Activated naive CD4-positive, alpha-beta T cell treated with anti-CD3 and anti-CD28 coated beads, Interleukin-2, amount 50 U/mL, for 16 hours (primary cell): ENCODE data around the gene GBF1.
"Not testable (repeated sequence)": the region's sequence is repeated elsewhere in the genome, so short reads cannot be mapped to it uniquely, and the experiment has no call there.

Experiments used
- DNase-seq: peaks from one replicate; pipeline ENCODE4 v3.0.0-alpha.2; 2020

The GBF1 gene

DNA sequence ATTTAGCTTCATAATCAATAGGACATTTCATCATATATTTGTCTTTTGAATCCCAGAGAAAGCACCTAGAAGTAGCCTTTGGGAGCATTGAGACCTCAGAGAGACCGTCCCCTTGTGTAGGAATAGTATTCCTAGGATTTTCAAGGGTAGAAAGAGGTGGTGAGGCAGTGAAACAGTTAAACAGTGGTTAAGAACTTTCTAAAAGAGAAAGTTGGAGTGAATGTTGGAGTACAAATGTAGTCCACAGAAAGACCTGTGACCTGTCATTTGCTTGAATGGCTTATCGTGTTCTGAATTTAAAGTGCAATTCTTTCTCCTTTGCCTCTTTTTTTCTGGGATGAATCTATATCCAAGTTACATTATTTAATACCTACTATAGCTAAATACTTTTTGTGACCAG is 30.0 kb downstream of the GBF1 start:
- DNase-seq = no peak

DNA sequence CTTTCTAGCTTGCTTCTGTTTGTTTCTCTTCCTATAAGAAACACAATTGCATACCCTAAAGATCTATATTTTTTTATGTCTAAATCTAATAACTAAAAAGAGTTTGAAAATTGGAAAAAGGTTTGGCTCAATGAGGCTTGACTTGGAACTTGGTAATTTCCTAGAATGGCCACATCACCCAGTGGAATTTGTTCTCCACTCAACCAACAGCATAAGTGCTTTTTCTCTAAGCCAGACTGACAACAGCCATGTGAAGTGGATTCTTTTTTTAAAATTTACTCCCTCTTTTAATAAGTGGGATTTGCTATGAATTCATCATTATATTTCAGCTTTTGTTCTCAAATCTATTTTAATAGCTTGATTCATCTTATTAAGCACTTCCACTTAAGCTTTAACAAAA is 33.8 kb downstream of the GBF1 start:
- DNase-seq = no peak

DNA sequence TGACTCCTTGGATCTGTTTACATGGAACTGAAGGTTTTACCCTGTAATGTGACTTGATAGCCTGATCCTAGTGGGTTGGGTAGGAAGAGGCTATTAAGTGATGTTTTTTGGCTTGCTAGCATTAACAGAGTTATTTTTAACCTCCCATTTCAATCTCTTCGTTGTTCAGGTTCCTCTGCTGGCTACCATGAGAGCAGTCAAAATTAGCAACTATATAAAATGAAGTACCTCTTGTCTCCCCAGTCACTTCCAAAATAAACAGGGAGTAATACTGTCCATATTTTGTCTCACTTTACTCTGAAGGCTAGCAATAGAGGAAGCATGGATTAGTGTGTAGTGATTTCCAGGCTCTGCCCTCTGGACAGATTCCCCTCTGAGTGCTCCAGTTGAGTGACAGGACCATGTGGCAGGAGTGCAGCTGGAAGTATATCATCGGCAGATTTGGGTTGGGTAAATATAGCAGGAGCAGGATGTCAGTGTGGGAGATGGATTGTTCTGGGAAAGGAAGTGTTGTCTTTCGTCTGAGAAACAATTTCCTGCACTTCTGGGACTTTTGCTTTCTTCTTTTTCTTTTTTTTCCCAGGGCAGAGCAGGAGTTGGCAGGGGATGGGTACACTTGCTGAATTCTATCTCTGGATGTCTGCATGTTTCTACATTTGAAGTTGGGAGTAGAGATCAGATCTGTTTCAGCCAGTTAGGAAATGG is 35.2 kb downstream of the GBF1 start:
- no peak for DNase-seq

DNA sequence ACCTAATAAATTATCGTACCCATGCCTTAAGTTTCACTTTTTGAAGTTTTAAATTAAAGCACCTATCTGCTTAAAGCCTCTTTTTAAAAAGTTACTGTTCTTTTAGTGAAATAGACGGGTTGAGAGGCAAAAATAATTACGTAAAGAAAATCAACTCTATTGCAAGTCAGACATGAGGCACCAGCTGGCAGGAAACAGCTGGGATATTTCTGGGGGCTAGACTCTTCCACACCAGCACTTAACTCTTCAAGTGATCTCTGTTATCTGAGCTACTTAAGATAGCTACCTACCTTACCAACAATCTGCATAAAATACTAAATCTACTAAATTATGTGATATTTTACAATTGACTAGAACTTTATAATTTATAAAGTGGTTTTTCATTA is 35.8 kb downstream of the GBF1 start:
- DNase-seq = no peak

DNA sequence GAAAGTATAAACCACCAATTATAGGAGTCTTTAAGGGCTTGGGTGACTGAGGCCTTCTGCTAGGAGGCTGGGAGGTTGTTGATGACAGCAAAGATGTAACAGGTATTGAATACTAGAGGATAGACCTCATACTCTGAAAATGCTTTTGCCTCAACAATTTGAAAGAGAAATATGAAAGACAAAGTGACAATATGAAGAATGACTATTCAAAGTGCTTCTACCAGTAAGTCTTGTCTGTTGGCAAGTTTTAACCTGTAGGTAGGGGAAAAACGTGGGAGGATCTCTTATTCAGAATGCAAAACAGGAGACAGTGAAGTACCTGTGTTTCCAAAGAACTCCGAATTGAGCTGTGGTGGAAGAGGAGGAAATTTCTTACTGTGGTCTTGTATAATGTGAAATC is 38.2 kb downstream of the GBF1 start:
- no peak for DNase-seq

DNA sequence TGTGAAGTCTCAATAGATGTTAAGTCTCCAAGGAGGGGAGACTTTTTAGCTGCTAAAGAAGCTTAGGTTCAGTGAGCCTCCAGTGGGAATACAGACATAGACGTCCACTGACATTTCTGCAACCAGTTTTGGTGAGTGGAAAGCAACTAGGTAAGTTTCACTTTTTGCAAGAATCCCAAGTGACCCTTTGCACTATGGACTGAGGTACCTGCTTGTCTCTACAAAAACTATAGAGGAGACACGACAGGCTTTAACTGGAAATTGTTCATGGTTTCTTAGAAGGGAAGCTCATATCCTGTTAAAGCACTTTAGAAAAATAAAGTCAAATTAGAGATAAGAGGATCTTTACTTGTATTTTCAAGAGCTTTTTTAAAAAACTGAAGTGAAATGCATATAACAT is 38.6 kb downstream of the GBF1 start:
- no peak for DNase-seq

DNA sequence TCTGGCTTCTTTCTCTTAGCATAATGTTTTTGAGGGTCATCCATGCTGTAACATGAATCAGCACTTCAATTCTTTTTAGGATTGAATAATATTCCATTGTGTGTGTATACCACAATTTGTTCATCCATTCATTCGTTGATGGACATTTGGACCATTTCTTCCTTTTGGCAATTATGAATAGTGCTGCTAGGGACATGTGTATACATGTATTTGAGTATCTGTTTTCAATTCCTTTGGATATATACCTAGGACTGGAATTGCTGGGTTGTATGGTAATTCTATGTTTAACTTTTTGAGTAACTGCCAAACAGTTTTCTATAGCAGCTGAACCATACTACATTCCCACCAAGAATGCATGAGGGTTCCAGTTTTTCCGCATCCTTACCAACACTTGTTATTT is 39.2 kb downstream of the GBF1 start:
- DNase-seq = no peak

DNA sequence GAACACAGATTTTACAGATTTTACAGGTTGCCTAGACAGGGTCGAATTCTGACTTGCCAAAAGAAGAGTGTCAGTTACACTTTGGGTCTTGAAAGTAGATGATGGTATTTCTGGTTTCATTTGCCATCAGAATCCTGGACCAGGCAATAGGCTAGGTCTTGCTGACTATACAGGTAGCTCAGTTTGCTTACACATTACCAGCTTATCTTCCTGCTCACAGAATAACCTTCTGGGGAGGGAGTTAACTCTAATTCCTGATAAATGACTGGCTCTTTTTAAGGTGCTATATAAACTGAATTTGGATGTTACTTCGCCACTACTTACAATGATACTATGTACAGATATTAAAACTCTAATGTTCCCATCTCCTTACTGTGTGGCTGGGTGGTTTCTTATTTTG is 39.8 kb downstream of the GBF1 start:
- DNase-seq = no peak

DNA sequence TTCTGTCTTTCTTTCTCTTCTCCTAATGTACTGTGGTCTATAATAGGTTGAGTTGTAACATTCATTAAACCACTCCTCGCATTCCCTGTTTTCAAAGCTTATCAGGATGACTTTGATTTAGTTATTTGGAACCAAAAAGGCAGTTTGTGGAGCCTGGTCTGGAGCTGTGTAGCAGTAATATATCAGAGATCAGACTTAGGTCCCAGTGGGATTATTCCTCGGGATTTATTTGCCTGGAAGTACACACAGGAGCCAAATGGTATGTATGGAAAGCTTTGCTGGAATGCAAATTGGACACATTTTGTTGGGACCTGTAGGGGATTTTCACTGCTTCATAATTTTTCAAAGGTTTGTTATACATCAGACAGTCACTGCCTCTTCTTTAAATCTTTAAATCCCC is 40.9 kb downstream of the GBF1 start:
- DNase-seq = no peak

DNA sequence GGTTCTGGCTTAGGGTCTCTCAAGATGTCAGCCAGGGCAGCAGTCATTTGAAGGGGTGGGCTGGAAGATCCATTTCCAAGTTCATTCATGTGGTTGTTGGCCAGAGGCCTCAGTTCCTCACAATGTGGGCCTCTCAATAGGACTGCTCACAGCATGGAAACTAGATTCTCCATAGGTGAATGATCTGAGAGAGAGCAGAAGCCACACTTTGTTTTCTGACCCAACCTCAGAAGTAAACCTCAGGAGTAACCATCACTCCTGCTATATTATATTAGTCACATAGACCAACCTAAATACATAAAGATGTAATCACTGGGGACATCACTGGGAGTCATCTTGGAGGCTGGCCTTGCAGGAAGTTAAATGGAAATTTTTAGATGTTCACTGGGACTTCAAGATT is 42.2 kb downstream of the GBF1 start:
- no peak for DNase-seq

DNA sequence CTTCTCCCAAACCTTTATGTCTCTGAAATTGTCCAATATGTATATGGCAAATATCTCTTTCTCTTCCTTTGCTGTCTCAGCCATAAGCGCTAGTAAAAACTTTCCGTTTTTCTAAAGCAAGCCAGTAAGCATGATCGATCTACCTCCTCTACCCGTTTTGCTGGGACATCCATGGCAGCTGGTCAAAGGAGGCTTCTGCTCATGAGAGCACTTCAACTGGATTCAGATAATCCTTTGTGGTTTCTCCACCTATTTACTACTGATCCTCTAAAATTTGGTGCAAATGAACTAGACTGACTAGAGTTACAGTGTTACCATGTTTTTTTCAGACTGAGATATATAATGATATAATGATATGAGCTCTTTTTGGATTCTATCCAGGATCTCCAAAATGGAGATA is 42.7 kb downstream of the GBF1 start:
- DNase-seq = no peak

DNA sequence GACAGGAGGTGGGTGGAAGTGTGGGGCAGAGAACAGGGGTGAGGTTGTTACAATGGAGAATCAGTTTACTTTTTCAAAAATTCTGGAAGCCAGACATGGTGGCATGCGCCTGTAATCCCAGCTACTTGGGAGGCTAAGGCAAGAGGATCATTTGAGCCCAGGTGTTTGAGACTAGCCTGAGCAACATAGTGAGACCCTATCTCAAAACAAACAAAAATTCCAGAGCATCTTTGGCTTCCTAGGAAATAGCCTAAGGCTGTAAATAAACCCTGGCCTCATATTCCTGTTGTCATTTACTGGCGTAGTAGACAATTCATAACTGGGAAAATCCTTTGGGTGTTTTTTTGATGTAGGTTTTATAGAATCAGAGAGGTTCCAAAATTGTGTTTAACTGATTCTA is 44.0 kb downstream of the GBF1 start:
- no peak for DNase-seq

DNA sequence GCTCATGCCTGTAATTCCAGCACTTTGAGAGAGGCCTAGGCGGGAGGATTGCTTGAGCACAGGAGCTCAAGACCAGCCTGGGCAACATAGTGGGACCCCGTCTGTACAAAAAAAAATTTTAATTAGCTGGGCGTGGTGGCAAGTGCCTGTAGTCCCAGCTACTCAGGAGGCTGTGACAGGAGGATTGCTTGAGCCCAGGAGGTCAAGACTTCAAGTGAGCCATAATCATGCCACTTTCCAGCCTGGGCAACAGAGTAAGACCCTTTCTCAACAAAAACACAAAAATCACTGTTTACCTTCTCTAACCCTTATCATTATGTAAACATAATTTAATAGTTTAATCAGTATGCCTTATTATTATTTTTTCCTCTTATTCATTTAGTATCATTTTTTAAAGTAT is 44.5 kb downstream of the GBF1 start:
- DNase-seq = no peak

DNA sequence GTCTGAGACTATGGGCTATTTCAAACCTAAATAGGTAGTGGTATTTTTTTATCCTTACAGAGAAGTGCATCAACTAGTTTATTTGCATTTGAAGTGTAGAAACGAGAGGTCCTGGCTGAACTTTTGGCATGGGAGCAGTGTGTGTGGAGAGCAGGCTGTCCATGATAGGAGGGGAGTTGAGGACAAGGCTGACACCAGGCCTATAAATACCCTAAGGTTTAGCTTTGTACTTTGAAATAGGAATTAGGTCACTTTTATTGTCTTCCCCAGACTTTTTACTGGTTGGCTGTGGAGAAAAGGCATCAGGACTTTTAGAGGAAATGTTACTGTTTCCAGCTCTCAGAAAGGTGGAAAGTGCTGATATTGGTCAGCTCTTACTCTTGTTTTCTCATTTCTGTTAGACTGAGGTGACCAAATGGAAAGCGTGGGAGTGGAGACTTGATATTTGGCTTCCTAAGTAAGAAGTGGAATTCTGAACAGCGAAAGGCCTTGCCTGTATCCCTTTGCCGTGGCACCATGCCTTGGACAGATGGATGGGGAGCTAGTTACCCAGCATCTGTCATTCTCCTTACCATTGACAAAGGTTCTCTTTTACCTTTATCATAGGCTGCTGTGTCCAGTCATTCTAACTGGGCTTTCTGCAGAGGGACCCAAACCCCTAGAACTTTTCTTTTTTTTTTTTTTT is 46.0 kb downstream of the GBF1 start:
- DNase-seq = no peak

DNA sequence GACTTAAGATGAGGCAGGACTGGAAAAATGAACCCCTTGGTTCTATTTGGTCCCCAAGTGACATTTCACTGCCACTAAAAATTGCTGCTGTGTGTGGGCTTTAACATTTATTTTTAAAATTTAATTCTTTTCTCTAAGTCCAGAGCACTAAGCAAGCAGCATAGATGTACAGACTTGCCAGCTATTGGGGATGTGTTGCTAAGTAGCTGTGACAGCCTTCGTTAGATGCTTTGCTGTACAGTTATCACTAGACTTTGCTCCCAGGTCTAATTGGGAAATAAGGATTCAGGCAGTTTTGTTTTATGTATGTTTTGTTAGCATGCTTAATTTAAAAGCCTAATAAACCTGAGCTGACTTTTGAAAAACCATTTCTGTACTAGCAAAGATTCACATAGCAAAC is 51.8 kb downstream of the GBF1 start:
- no peak for DNase-seq

DNA sequence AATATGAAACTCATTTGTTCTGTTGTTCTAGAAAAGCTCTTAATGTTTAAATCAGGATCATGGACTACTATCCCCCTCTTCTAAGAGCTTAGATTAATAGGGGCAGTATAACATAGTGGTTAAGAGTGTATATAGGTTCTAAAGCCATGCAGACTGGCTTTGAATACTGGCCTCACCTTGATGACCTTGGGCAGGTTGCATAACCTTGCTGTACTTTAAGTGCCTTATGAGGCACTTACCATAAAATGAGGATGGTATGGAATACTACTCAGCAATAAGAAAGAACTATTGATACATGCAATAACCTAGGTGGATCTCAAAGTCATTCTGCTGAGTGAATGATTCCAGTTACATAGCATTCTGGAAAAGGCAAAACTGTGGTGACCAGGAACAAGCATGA is 53.6 kb downstream of the GBF1 start:
- no peak for DNase-seq

DNA sequence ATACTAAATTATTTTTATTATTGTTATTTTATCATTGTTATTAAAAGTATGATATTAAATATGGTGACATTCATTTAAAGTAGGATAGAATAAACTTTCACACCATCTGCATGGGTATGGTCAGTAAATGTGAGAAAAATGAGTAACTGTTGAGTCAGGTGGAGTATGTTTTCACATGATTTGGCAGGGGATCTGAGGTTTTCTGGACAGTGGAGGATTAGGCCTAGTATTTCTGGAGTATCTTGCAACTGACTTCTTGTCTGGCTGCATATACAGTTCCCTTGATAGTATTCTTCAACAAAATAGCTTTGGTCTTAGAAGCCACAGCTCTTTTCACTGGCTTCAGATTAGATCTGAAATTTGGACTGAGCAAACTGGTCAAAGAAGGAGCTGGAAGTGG is 54.5 kb downstream of the GBF1 start:
- no peak for DNase-seq

DNA sequence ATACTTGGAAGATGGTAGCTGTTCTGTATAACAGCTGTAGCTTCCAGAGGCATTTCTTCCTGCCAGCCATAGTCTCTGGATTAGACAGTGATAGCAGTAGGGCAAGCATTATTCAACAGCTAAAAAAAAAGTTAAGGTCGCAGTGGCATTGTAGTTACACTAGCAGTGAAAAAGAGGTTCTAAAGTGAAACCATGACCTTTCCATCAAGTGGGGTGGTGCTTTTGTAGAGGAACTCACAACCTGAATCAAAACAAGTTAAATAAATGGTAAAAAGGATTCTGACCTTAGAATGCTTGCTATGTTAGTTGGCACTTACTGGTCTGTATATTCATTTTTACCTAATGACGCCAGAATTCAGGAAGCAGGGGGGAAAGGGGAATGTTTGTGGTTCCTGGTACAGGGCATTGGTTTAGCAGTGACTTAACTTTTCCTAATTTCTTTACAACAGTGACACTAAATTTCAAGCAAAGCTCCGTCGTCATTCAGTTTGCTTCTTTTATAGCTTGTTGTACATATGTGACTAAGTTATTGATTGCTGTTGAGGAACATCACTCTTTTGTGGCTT is 55.0 kb downstream of the GBF1 start:
- DNase-seq = no peak

DNA sequence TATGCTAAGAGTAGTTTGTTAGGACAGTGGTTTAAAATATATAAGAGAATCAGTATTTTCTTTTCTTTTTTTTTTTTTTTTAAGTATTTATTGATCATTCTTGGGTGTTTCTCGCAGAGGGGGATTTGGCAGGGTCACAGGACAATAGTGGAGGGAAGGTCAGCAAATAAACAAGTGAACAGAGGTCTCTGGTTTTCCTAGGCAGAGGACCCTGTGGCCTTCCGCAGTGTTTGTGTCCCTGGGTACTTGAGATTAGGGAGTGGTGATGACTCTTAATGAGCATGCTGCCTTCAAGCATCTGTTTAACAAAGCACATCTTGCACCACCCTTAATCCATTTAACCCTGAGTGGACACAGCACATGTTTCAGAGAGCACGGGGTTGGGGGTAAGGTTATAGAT is 55.6 kb downstream of the GBF1 start:
- not testable (repeated sequence) for DNase-seq

DNA sequence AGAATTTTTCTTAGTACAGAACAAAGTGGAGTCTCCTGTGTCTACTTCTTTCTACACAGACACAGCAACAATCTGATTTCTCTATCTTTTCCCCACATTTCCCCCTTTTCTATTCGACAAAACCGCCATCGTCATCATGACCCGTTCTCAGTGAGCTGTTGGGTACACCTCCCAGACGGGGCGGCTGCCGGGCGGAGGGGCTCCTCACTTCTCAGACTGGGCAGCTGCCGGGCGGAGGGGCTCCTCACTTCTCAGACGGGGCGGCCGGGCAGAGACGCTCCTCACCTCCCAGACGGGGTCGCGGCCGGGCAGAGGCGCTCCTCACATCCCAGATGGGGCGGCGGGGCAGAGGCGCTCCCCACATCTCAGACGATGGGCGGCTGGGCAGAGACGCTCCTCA is 56.0 kb downstream of the GBF1 start:
- not testable (repeated sequence) for DNase-seq

DNA sequence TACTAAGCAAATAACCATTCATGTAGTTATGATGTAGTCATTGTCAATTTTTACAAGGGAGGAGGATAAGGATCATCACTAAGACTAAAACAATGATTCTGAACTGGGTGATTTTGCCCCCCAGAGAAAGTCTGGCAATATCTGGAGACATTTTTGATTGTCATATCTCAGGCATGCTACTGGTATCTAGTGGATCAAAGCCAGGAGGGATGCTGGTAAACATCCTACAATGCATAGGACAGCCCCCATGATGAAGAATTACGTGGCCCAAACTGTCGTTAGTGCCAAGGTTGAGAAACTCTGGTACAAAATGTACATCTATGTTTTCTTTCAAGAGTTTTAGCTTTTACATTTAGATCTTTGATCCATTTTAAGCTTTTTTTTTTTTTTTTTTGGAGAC is 57.3 kb downstream of the GBF1 start:
- DNase-seq = no peak

DNA sequence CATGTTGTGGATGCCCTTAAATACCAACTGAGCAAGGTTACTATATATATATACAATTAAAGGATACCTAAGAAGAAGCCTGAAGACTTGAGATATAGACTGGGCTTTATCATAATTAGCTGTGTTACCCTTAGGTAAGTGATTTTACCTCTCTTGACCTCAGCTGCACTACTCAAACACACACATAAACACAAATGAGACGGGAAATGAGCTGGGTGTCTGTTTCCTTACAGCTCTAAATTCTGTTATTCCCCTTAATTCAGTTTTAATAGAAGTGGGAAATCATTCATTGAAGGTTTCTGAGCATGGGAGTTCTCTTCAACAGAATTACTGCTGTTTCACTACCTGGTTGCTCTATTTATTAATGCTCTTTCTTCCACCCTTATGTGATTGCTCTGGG is 60.7 kb downstream of the GBF1 start:
- DNase-seq = no peak

DNA sequence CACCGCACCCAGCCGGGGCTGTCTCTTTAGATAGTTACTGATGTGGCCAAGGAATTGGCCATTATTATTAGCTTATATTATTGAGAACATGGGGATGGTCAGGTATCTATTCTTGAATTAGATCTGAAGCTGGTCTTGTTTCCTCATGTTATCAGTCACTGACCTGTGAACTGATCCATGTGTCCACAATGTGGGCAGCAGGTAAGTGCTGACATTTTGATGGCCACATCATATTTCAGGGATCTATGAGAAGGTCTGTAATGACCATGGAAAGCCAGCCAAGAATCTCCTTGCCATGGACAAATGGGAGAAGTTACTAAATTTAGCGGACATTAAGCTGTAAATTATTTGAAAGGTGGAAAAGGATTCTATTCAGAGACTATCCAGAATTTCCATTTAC is 61.4 kb downstream of the GBF1 start:
- no peak for DNase-seq

DNA sequence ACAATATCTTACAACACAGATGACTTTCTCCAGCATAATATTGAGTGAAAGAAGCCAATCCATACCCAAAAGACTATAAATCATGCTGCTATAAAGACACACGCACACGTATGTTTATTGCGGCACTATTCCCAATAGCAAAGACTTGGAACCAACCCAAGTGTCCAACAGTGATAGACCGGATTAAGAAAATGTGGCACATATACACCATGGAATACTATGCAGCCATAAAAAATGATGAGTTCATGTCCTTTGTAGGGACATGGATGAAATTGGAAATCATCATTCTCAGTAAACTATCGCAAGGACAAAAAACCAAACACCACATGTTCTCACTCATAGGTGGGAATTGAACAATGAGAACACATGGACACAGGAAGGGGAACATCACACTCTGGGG is 63.0 kb downstream of the GBF1 start:
- not testable (repeated sequence) for DNase-seq

DNA sequence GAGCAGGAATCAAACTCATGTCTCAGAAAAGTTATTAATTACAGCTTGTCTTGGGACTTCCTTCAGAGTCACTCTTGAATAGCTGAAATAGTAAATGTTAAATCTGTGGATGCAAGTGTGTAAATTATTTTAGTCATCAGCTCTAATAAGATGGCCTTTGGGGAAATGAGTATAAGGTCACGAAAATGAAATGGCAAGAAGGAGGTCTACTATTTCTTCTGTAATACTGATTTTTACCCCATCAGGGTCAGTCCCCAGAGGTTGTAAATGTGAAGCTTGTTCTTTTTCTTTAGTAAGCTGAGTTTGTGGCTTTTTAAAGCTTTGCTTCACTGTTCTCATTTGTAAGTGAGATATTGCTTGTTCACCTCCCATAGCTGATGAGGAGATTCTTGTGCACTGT is 63.9 kb downstream of the GBF1 start:
- no peak for DNase-seq
